HepG2 (cell line): ENCODE measurements around the gene STUM. TPM values are rescaled to one million over a fixed set of nuclear protein-coding genes. Genes with fewer than 3 reads are reported as not detected.

ENCODE experiments used
- ATAC-seq: fragments of 200-7000 bp; cut with Tn5 transposase; 3 replicates; pipeline ENCODE4 v1.9.1; 2020; ENCODE audit warnings: mild to moderate bottlenecking, moderate library complexity
- BruUV-seq: library from RNA; stranded (reverse); fragments of 400-500 nt; replicated peaks from 2 replicates; lab custom pipeline; 2021; lab: Mats Ljungman, UMichigan
- CTCF ChIA-PET: fragments of 300-600 bp; formaldehyde crosslinking; extraction: SDS; loops from one replicate; lab custom pipeline; 2021; ENCODE audit warnings: low total read pairs, inconsistent platforms, low intra/inter-chr PET ratio; lab: Yijun Ruan, JAX
- POLR2A ChIA-PET: fragments of 350-600 bp; sonication (Branson Sonifier 250); formaldehyde crosslinking; loops from one replicate; lab custom pipeline; 2020; ENCODE audit warnings: antibody characterized with exemption, inconsistent platforms; lab: Yijun Ruan, JAX
- DNase-seq: peaks from one replicate; pipeline ENCODE4 v3.0.0-alpha.2; 2015; ENCODE audit warnings: low spot score
- FAIRE-seq: peaks from 3 replicates; lab custom pipeline; 2011; peaks lifted over from hg19 to GRCh38; lab: Jason Lieb, UNC
- H2AFZ ChIP-seq: one replicate; pipeline ENCODE4 v1.6.1; 2011; ENCODE audit warnings: low read length, inconsistent platforms
- H3K27ac ChIP-seq: fragments of 300-600 bp; 3 replicates; pipeline ENCODE4 v1.8.0; 2011; ENCODE audit warnings: mixed run types, mild to moderate bottlenecking, mixed read lengths, low read length, inconsistent platforms; ENCODE audit not compliant: insufficient read depth; ENCODE audit errors: extremely low read length
- H3K27me3 ChIP-seq, 2 experiments: fragments of 200-600 bp in 1 of 2; 2 replicates in 1 of 2; 3 replicates in 1 of 2; pipeline versions ENCODE4 v1.6.0 to v1.8.0; 2011; ENCODE audit warnings: low read length in 2 of 2, mild to moderate bottlenecking in 2 of 2, moderate library complexity in 2 of 2, inconsistent platforms in 1 of 2; ENCODE audit not compliant: insufficient read depth in 2 of 2, control insufficient read depth in 1 of 2
- H3K36me3 ChIP-seq, 2 experiments: fragments of 200-600 bp in 1 of 2; replicated peaks in 1 of 2; 2 replicates in 1 of 2; 3 replicates in 1 of 2; pipeline versions ENCODE4 v1.5.1 to v1.8.0; 2011; ENCODE audit warnings: low read length in 2 of 2, inconsistent platforms in 1 of 2; ENCODE audit not compliant: insufficient read depth in 2 of 2, control insufficient read depth in 1 of 2
- H3K4me1 ChIP-seq: 2 replicates; pipeline ENCODE4 v1.5.1; 2012; ENCODE audit warnings: low read length, inconsistent platforms; ENCODE audit not compliant: insufficient read depth
- H3K4me2 ChIP-seq: 2 replicates; pipeline ENCODE4 v1.6.0; 2011; ENCODE audit warnings: low read depth, low read length, inconsistent platforms
- H3K4me3 ChIP-seq, 3 experiments: fragments of 200-600 bp in 1 of 3; sonication (generic), shearing (Covaris generic) in 1 of 3; replicated peaks in 1 of 3; 2 replicates each; pipeline ENCODE4 v1.5.1; 2011 to 2016; ENCODE audit warnings: low read length in 3 of 3, inconsistent platforms in 2 of 3, low read depth in 2 of 3, mild to moderate bottlenecking in 2 of 3, control low read depth in 1 of 3, mixed read lengths in 1 of 3; ENCODE audit not compliant: insufficient read depth in 1 of 3
- H3K79me2 ChIP-seq: one replicate; pipeline ENCODE4 v1.6.1; 2011; ENCODE audit warnings: low read length, inconsistent platforms; ENCODE audit not compliant: insufficient read depth
- H3K9ac ChIP-seq: 2 replicates; pipeline ENCODE4 v1.6.0; 2011; ENCODE audit warnings: mild to moderate bottlenecking, low read depth, low read length, inconsistent platforms; ENCODE audit not compliant: insufficient read depth
- H3K9me3 ChIP-seq: 2 replicates; pipeline ENCODE4 v1.5.1; 2012; ENCODE audit warnings: mild to moderate bottlenecking, low read length
- H4K20me1 ChIP-seq: 2 replicates; pipeline ENCODE4 v1.6.0; 2011; ENCODE audit warnings: inconsistent platforms, mild to moderate bottlenecking, low read length, moderate library complexity; ENCODE audit not compliant: insufficient read depth
- FLYWCH1 ChIP-seq: sonication (generic); formaldehyde crosslinking; IDR thresholded peaks from 2 replicates; pipeline ENCODE4 v1.8.1; 2023; ENCODE audit warnings: mild to moderate bottlenecking, missing genetic modification reagents
- HDAC2 ChIP-seq: sonication (generic); formaldehyde crosslinking; IDR thresholded peaks from 2 replicates; pipeline ENCODE4 v1.4.0; 2020; ENCODE audit warnings: missing genetic modification reagents
- PITX1 ChIP-seq: sonication (generic); formaldehyde crosslinking; IDR thresholded peaks from 2 replicates; pipeline ENCODE4 v1.5.1; 2020; ENCODE audit warnings: mild to moderate bottlenecking, missing genetic modification reagents
- RNF2 ChIP-seq: fragments of 450-650 bp; conservative IDR thresholded peaks from 2 replicates; pipeline ENCODE4 v1.6.1; 2016; ENCODE audit warnings: low read depth
- SP5 ChIP-seq: IDR thresholded peaks from 2 replicates; pipeline ENCODE4 v1.6.1; 2016; ENCODE audit warnings: low read depth, borderline replicate concordance
- SSRP1 ChIP-seq: IDR thresholded peaks from 2 replicates; pipeline ENCODE4 v1.6.1; 2016; ENCODE audit warnings: control low read depth
- ZNF280B ChIP-seq: sonication (generic); formaldehyde crosslinking; IDR thresholded peaks from 2 replicates; pipeline ENCODE4 v1.5.0; 2020; ENCODE audit warnings: missing genetic modification reagents, mild to moderate bottlenecking, borderline replicate concordance
- ZNF75D ChIP-seq: sonication (generic); formaldehyde crosslinking; IDR thresholded peaks from 2 replicates; pipeline ENCODE4 v1.8.1; 2023; ENCODE audit warnings: missing genetic modification reagents, mild to moderate bottlenecking, borderline replicate concordance
- WGBS: methylation state at CpG from one replicate; pipeline ENCODE4 v1.1.6; 2017; ENCODE audit warnings: low lambda C conversion rate; 5-methylcytosine and 5-hydroxymethylcytosine counted together
- in situ Hi-C: cut with HindIII; loops from 2 replicates; pipeline ENCODE4 v1.10.0; 2017; ENCODE audit warnings: low pct_unique_long_range_greater_than_20kb; ENCODE audit not compliant: extremely low pct_ligation_motif_present
- intact Hi-C: fragments of 100-400 bp; cut with micrococcal nuclease; formaldehyde crosslinking; loops from one replicate; pipeline ENCODE4 v1.10.0; 2022; ENCODE audit not compliant: unreplicated experiment
- polyA plus RNA-seq, 8 experiments: library from polyadenylated mRNA; depleted of rRNA in 3 of 8; stranded (reverse) in 7 of 8; unstranded in 1 of 8; fragments of >200 nt; fragmentation: Illumina TruSeq in 4 of 8; extraction: Trizol in 4 of 8; gene quantifications; 2 replicates each; pipeline versions ENCODE4 v1.2.1 to v1.2.3, GENCODE V29; 2011 to 2016; ENCODE audit warnings: low read depth in 4 of 8, missing spikeins in 1 of 8, mixed read lengths in 1 of 8; ENCODE audit not compliant: insufficient read depth in 1 of 8
- total RNA-seq, 5 experiments: library from RNA; depleted of rRNA; stranded (reverse); fragments of >200 nt; fragmentation: Illumina TruSeq; extraction: Trizol; gene quantifications; 2 replicates each; pipeline ENCODE4 v1.2.3, GENCODE V29; 2016; ENCODE audit warnings: low read depth in 1 of 5
- TF ChIP-seq, protein P1 (sequence below): sonication (generic); formaldehyde crosslinking; IDR thresholded peaks from 2 replicates; pipeline ENCODE4 v1.4.0; 2020; ENCODE audit warnings: low read depth, mild to moderate bottlenecking, missing genetic modification reagents

Gene STUM
- total and polyA plus RNA-seq, 2 of the 13 experiments (the other 11 are each of a cell fraction or from before 2014, with no cell fraction given) = not detected

DNA sequence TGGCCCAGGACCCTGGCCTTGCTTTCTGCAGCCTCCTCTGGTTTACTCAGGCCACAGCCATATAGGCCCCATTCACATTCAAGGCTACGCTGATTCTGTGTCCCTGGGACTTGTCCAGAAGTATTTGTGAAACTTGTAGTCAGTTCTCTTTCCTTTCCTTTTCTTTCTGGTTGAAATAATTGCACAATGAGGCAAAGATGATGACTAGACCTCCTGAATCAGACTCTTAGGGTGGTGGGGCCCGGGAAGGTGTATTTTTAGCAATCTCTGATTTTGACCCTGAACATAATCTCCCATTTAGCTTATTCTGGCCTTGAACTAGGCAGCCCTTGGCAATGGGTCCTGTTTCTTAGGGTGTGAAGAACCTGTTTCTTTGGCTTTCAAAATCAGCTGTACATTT lies 39.9 kb downstream of the STUM start:
- Histone ChIP-seq H3K4me1 (no peaks in the 10 kb centered on the region), H3K4me3 (no peak overlapping the region), H3K36me3 (no peaks in the 10 kb centered on the region), H3K9ac (no peak overlapping the region), H3K27me3 (no peaks in the 10 kb centered on the region; a peak in 1 of 5 replicates), H3K27ac (no peak overlapping the region), H3K79me2 (no peaks in the 10 kb centered on the region), H3K9me3 (no peaks in the 10 kb centered on the region), H3K4me2 (no peak overlapping the region), H4K20me1 (no peaks in the 10 kb centered on the region), H2AFZ (no peak overlapping the region)
- ChIA-PET CTCF (no interaction called here), POLR2A (no interaction called here)
- 23% methylated on average over 2 of the region's 2 CpGs for WGBS
- no peak for DNase-seq
- no TSS peak for BruUV-seq
- no peak for ATAC-seq
- intact Hi-C loops = no loop called here
- in situ Hi-C loops = no loop called here
- TF ChIP-seq SP5 (CRISPR knock-in tag) (no peak), ZNF75D (CRISPR knock-in tag) (no peak), FLYWCH1 (CRISPR knock-in tag) (no peak), RNF2 (no peak), ZNF280B (CRISPR knock-in tag) (no peak), SSRP1 (no peak), HDAC2 (CRISPR knock-in tag) (no peak), PITX1 (CRISPR knock-in tag) (no peak)
- TF ChIP-seq, protein P1, sequence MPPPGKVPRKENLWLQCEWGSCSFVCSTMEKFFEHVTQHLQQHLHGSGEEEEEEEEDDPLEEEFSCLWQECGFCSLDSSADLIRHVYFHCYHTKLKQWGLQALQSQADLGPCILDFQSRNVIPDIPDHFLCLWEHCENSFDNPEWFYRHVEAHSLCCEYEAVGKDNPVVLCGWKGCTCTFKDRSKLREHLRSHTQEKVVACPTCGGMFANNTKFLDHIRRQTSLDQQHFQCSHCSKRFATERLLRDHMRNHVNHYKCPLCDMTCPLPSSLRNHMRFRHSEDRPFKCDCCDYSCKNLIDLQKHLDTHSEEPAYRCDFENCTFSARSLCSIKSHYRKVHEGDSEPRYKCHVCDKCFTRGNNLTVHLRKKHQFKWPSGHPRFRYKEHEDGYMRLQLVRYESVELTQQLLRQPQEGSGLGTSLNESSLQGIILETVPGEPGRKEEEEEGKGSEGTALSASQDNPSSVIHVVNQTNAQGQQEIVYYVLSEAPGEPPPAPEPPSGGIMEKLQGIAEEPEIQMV (CRISPR knock-in tag) = no peak
- no peak for FAIRE-seq
